ENCODE data around the gene ANTXR1.

Gene ANTXR1

DNA sequence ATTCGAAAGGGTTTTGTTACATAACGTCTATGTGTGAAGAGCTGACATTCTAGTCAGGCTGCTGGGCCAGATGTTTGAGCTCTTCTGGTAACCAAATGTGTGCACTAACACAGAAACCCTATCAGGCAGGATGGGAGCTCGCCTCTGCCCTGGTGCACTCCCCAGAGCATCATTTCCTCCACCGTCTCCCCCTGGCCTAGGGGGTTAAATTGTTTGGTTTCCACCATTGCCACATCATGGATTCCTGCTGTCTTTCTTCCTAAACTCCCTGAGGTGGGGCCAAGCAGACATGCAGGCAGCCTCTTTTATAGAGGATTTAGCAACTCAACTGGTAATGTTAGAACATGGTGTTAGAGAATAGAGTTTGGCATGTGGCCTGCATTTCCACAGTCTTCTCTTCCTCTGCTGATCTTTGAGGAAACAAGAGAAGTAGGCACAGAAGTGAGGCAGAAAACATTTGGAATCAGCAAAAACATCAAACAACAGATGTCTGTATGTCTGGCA is 87.3 kb downstream of the ANTXR1 start:
- Histone ChIP-seq H3K9me3 (replicated peaks in 1 of 11) (peaks cover 0 to 3% (median 0%) of the 10 kb centered on the region in 11 experiments; a peak in 1 of 22 replicates), H3K36me3 (0 out of 22 replicates have a peak, but pooled peaks cover 0 to 6% (median 0%) of the 10 kb centered on the region in 11 experiments), H4K20me1 (no peaks in the 10 kb centered on the region), H3K4me2 (peak overlapping the region in 2 of 11 experiments; percentile 46 to 52; a peak in 4 of 22 replicates), H3K27ac (peak overlapping the region in 2 of 11 experiments; percentile 1 to 14; a peak in 1 of 22 replicates), H3K9ac (no peak overlapping the region), H3K4me1 (peaks cover 0 to 46% (median 0%) of the 10 kb centered on the region in 10 experiments; a peak in 4 of 20 replicates), H3K4me3 (no peak overlapping the region), H3K27me3 (no peaks in the 10 kb centered on the region)
- no peak for TF ChIP-seq Cebpa-rat (IDR thresholded peaks at IDR 0.05)

DNA sequence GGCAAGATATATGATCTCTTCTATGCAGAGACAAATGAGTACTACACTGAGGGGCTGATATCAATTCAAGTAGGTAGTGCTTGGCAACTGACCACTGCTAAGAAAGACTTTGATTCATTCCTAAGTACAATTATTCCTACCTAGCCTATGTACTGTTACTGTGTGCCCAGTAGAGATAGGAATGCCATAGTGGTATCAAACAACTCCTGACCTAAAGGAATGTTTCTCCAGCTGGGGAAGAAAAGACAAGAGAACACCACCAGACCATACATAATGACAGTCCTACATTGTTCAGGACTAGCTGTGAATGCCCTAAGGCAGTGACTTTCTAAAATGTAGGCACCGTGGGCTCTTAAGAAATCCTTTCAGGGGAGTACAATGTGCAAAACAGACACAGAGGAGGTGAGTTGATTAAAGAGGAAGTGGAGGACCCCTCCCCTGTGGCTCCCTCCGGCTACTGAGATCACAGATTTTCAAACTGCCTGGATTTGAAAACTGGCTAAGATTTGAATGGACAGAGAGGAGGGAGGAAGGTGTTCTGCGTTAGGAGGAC is 89.1 kb downstream of the ANTXR1 start:
- no peak overlapping the region for H3K4me3 ChIP-seq
- H3K36me3 ChIP-seq: 0 out of 22 replicates have a peak, but pooled peaks cover 0 to 6% (median 0%) of the 10 kb centered on the region in 11 experiments
- H3K27me3 ChIP-seq: no peaks in the 10 kb centered on the region

DNA sequence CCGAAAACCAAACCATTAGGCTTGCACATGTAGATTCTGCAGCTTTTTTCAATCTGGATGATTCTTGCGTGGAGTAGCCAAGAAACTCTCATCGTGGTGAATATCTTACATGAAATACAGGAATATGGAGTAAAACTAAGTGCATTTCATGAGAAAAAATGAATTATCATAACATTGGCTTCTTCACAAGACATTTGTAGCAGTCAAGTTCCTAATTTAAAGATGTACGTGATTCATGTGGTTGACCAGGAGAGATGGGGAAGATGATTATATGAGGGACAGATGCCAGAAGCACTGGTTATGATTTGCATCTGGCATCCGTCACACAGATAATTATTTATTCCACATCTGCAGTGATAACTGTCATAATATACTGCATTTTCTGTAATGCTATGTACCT is 90.4 kb downstream of the ANTXR1 start:
- Histone ChIP-seq H3K9ac (no peak overlapping the region), H3K27ac (no peak overlapping the region), H3K4me2 (no peak overlapping the region), H3K4me3 (no peak overlapping the region), H3K36me3 (0 out of 22 replicates have a peak, but pooled peaks cover 0 to 6% (median 0%) of the 10 kb centered on the region in 11 experiments), H4K20me1 (no peaks in the 10 kb centered on the region), H3K9me3 (replicated peaks in 1 of 11) (no peaks in the 10 kb centered on the region), H3K4me1 (peaks cover 0 to 20% (median 0%) of the 10 kb centered on the region in 10 experiments; a peak in 4 of 20 replicates), H3K27me3 (no peaks in the 10 kb centered on the region)
- TF ChIP-seq Cebpa-rat (IDR thresholded peaks at IDR 0.05): no peak

More for the DNA sequence above, 89.1 kb downstream of the ANTXR1 start:
- H3K9ac ChIP-seq: no peak overlapping the region
- H3K4me1 ChIP-seq: peaks cover 0 to 32% (median 0%) of the 10 kb centered on the region in 10 experiments; a peak in 4 of 20 replicates
- H3K27ac ChIP-seq: no peak overlapping the region
- H3K9me3 ChIP-seq (replicated peaks in 1 of 11): no peaks in the 10 kb centered on the region
- TF ChIP-seq Cebpa-rat (IDR thresholded peaks at IDR 0.05): no peak
- H3K4me2 ChIP-seq: no peak overlapping the region
- no peaks in the 10 kb centered on the region for H4K20me1 ChIP-seq

DNA sequence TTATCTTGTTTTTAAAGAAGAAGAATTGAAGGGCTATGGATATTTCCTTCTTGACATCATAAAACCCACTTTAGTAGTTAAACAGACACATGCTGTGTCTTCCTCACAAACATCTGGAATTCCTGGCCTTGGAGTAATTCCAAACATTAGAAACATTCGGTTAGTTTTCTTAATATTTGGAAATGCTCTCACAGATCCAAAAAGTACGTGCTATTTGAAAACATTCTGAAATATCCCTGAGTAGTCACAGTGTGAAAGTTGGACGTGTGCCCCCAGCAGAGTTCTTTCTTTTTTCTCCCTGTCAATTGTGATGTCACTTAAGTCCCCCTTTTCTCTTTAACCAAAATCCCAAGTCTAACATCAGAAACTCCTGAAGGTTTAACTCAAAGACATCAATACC is 91.3 kb downstream of the ANTXR1 start:
- Histone ChIP-seq H3K27ac (no peak overlapping the region), H3K4me1 (peaks cover 0 to 20% (median 0%) of the 10 kb centered on the region in 10 experiments; a peak in 4 of 20 replicates), H3K36me3 (0 out of 22 replicates have a peak, but pooled peaks cover 0 to 6% (median 0%) of the 10 kb centered on the region in 11 experiments), H3K4me3 (no peak overlapping the region), H3K4me2 (no peak overlapping the region), H3K9ac (no peak overlapping the region), H3K27me3 (no peaks in the 10 kb centered on the region), H4K20me1 (no peaks in the 10 kb centered on the region), H3K9me3 (replicated peaks in 1 of 11) (no peaks in the 10 kb centered on the region)
- no peak for TF ChIP-seq Cebpa-rat (IDR thresholded peaks at IDR 0.05)

DNA sequence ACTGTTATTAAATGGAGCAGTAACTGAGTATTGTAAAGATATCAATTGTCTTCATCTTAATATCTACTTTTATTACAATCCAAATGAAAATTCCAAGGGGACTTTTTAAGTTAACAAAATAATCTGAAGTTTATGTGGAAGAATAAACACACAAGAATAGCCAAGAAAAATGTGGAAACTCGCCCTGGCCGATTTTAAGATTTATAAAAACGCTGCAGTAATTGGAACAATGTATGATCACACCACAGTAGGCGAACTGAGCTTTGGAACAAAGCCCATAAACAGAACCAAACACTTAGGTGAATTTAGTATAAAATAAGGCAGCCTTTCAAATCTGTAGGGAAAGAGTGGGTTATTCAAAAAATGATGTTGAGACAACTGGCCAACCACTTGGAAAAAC is 96.3 kb downstream of the ANTXR1 start:
- Histone ChIP-seq H3K9me3 (replicated peaks in 1 of 11) (no peaks in the 10 kb centered on the region), H3K27ac (no peak overlapping the region)
- no peak for TF ChIP-seq Cebpa-rat (IDR thresholded peaks at IDR 0.05)

DNA sequence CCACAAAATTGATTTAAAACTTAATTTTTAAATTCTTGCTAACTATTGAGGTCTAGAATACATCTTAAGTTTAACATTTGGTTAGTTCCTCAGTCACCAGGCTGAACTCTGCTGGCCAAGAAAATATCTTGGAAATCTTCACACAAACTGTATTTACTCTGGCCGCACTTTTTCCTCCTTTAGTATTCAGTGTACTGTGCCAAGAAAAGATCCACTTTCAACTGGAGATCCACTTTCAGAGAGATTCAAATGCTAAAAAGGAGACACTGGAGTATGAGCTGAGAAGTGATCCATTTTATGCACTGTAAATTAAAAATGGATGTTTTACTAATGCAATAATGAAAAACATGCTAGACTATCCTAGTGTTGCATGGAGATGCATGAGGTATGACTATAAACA is 98.1 kb downstream of the ANTXR1 start:
- H3K4me3 ChIP-seq: no peak overlapping the region
- no peaks in the 10 kb centered on the region for H3K36me3 ChIP-seq
- H3K9ac ChIP-seq: no peak overlapping the region
- H3K9me3 ChIP-seq (replicated peaks in 1 of 11): no peaks in the 10 kb centered on the region
- no peak overlapping the region for H3K4me2 ChIP-seq
- H3K27me3 ChIP-seq: no peaks in the 10 kb centered on the region
- H4K20me1 ChIP-seq: no peaks in the 10 kb centered on the region
- no peak for TF ChIP-seq Cebpa-rat (IDR thresholded peaks at IDR 0.05)
- H3K4me1 ChIP-seq: no peaks in the 10 kb centered on the region
- no peak overlapping the region for H3K27ac ChIP-seq

More for the DNA sequence above, 96.3 kb downstream of the ANTXR1 start:
- H3K36me3 ChIP-seq: no peaks in the 10 kb centered on the region
- H3K4me3 ChIP-seq: no peak overlapping the region
- H3K9ac ChIP-seq: no peak overlapping the region
- H3K4me2 ChIP-seq: no peak overlapping the region
- no peaks in the 10 kb centered on the region for H4K20me1 ChIP-seq
- no peaks in the 10 kb centered on the region for H3K27me3 ChIP-seq
- no peaks in the 10 kb centered on the region for H3K4me1 ChIP-seq

DNA sequence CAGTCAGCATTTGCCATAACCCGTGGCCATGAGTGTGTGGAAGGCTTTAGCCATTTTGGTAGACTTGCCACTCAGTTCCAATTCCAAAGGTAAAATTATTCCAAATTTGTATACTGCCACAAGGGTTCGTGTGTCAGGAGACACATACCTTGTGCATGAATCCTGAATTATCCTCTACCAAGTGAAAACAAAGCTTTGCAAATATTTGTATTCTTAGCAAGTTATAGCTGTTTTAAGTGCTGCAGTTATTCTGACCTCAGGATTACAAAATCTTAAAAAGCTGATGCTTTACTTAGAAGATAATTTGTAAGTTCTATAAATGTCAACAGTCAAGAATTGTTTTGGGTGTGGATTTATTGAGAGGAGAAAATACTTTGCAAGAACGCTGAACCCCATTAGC is 100.6 kb downstream of the ANTXR1 start:
- Histone ChIP-seq H3K9ac (no peak overlapping the region), H4K20me1 (no peaks in the 10 kb centered on the region), H3K4me3 (no peak overlapping the region), H3K27ac (no peak overlapping the region), H3K4me2 (no peak overlapping the region), H3K4me1 (no peaks in the 10 kb centered on the region), H3K36me3 (no peaks in the 10 kb centered on the region), H3K9me3 (replicated peaks in 1 of 11) (no peaks in the 10 kb centered on the region), H3K27me3 (no peaks in the 10 kb centered on the region)
- TF ChIP-seq Cebpa-rat (IDR thresholded peaks at IDR 0.05): no peak

DNA sequence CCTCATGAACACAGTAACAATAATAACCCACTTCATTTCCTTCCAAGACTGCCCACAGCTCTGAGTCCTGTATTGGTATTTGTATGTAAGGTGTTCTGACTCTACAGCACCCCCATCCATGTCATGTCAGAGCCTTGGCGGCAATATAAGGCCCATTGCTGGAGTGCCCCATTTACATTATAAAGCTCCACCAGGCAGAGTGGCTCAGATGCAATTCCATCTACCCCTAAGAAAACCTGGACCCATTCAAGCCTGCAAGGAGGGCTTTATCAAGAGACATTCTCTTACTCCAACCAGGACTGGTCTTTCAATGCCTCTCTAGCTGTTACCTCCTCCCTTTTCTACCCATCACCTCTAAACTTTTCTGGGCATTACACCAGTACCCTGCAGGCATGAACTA is 101.6 kb downstream of the ANTXR1 start:
- H4K20me1 ChIP-seq: no peaks in the 10 kb centered on the region
- H3K4me1 ChIP-seq: no peaks in the 10 kb centered on the region
- no peak overlapping the region for H3K9ac ChIP-seq
- no peak overlapping the region for H3K27ac ChIP-seq
- no peak overlapping the region for H3K4me3 ChIP-seq
- H3K9me3 ChIP-seq (replicated peaks in 1 of 11): no peaks in the 10 kb centered on the region
- no peaks in the 10 kb centered on the region for H3K36me3 ChIP-seq
- TF ChIP-seq Cebpa-rat (IDR thresholded peaks at IDR 0.05): no peak
- no peak overlapping the region for H3K4me2 ChIP-seq
- no peaks in the 10 kb centered on the region for H3K27me3 ChIP-seq

DNA sequence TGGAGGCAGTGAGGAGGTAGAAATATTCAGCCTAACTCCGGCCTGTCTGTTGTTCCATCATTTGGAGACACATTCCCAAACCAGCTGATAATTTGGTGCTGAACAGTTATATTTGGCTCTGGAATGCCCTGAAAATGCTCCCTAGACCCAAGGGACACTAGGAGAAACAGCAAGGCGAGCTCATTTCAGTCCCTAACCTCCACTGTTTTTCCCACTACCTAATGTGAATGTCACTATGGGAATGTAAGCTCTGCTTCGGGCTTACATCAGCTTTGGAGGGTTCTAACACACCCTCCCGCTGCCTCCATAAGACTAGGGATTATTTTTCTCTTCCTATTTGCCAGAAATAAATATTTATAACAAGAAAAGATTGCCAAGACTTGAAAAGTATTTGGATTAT is 103.5 kb downstream of the ANTXR1 start:
- H3K9ac ChIP-seq: no peak overlapping the region
- TF ChIP-seq Cebpa-rat (IDR thresholded peaks at IDR 0.05): no peak
- no peaks in the 10 kb centered on the region for H3K27me3 ChIP-seq
- no peak overlapping the region for H3K4me3 ChIP-seq
- no peaks in the 10 kb centered on the region for H3K9me3 ChIP-seq (replicated peaks in 1 of 11)
- no peak overlapping the region for H3K27ac ChIP-seq
- H3K36me3 ChIP-seq: no peaks in the 10 kb centered on the region
- H3K4me1 ChIP-seq: no peaks in the 10 kb centered on the region
- no peak overlapping the region for H3K4me2 ChIP-seq
- H4K20me1 ChIP-seq: no peaks in the 10 kb centered on the region

DNA sequence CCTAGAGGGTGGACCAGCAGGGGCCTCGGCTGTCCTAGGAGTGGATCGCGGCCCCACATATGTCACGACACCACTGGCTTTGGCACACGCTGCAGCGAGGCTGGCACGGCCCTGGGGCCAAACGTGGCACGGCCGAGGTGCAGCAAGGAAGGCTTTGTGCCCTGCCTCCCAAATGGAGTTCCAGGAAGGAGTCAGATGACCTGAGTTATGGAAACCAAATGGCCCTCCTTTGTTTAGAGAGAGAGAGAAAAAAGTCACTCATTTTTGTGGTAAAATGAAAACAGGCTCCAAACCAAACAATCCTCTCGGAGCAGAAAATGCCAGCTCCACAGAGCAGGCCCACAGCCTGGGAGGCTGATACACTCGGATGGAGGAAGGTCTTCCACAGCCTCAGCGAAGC is 105.6 kb downstream of the ANTXR1 start:
- Histone ChIP-seq H3K27ac (no peak overlapping the region), H4K20me1 (no peaks in the 10 kb centered on the region), H3K36me3 (no peaks in the 10 kb centered on the region), H3K4me3 (no peak overlapping the region), H3K4me1 (peaks cover 0 to 7% (median 0%) of the 10 kb centered on the region in 10 experiments; a peak in 4 of 20 replicates), H3K9me3 (replicated peaks in 1 of 11) (no peaks in the 10 kb centered on the region), H3K4me2 (no peak overlapping the region), H3K27me3 (no peaks in the 10 kb centered on the region), H3K9ac (no peak overlapping the region)
- no peak for TF ChIP-seq Cebpa-rat (IDR thresholded peaks at IDR 0.05)
